Measurements from ENCODE around the gene ATAD3B. TPM values are rescaled to one million over a fixed set of nuclear protein-coding genes. Genes with fewer than 3 reads are reported as not detected.

Gene ATAD3B
- total and polyA plus RNA-seq, 2 of the 4 experiments (the other 2 are of a cell fraction): 13.8 to 29.0 TPM

DNA sequence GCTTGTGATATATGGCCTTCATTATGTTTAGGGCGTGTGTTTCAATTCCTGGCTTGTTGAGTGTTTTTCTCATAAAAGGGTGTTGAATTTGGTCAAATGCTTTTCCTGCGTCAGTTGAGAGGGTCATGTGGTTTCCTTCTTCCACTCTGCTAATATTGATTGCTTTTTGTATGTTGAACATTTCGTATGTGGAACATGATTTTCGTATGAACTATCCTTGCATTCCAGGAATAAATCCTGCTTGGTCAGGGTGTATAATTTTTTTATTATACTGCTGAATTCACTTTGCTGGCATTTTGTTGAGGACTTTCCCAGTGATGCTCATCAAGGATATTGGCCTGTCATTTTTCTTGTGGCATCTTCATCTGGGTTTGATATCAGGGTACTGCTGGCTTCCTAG, 35.7 kb downstream of the ATAD3B start:
- Histone ChIP-seq H2BK5ac (ENCODE audit: low read depth, low read length, poor library complexity, severe bottlenecking) (no peak overlapping the region), H2AK9ac (replicated peaks; ENCODE audit: low read depth, low read length, poor library complexity) (no peak overlapping the region), H3K4me1 (ENCODE audit: control insufficient read depth, insufficient read depth, low read length) (peaks cover 3% of the 10 kb centered on the region; the same call in 1 of the 2 replicates), H3K14ac (replicated peaks; ENCODE audit: low read depth, low read length) (no peak overlapping the region), H4K91ac (ENCODE audit: insufficient read depth, low read depth, low read length) (no peak overlapping the region), H2BK120ac (ENCODE audit: low read depth, low read length) (no peak overlapping the region), H2AK5ac (ENCODE audit: low read depth, low read length) (no peak overlapping the region), H3K4me3 (ENCODE audit: insufficient read depth, low read depth, low read length) (no peak overlapping the region), H3K27ac (ENCODE audit: insufficient read depth, low read length) (no peak overlapping the region), H4K8ac (ENCODE audit: low read depth in 2 of 2, low read length in 2 of 2) (no peak overlapping the region), H4K20me1 (ENCODE audit: insufficient read depth, low read length) (no peaks in the 10 kb centered on the region), H3K79me1 (ENCODE audit: low read depth in 1 of 2, low read length in 2 of 2) (peaks cover 6 to 11% of the 10 kb centered on the region in 2 experiments; a peak in 3 of 4 replicates), H2BK20ac (ENCODE audit: low read depth, low read length) (no peak overlapping the region), H3K23ac (ENCODE audit: low read depth, low read length) (no peak overlapping the region), H3K4ac (ENCODE audit: low read depth, low read length) (no peak overlapping the region), H3K36me3 (ENCODE audit: control insufficient read depth, insufficient read depth, low read length) (no peaks in the 10 kb centered on the region), H3K27me3 (ENCODE audit: control insufficient read depth, insufficient read depth, low read length) (no peaks in the 10 kb centered on the region), H3K9me1 (ENCODE audit: insufficient read depth, low read length) (peaks cover 7% of the 10 kb centered on the region; the same call in 1 of the 2 replicates), H3K18ac (ENCODE audit: low read depth, low read length) (no peak overlapping the region), H4K5ac (ENCODE audit: low read depth, low read length) (no peak overlapping the region), H3K9ac (ENCODE audit: low read depth, low read length) (no peak overlapping the region), H3K9me3 (ENCODE audit: control insufficient read depth, insufficient read depth, low read length) (no peaks in the 10 kb centered on the region), H2AFZ (replicated peaks; ENCODE audit: low read length, poor library complexity) (no peak overlapping the region), H3K56ac (ENCODE audit: extremely low read depth, insufficient read depth, low read length) (no peak overlapping the region), H2BK15ac (ENCODE audit: low read depth, low read length) (no peak overlapping the region), H3K4me2 (ENCODE audit: low read depth, low read length) (no peak overlapping the region)
- DNase-seq (no peak), ATAC-seq (ENCODE audit: low read depth) (no peak)
- TF ChIP-seq MXI1 (IDR thresholded peaks at IDR 0.05; ENCODE audit: borderline replicate concordance, low read depth, low read length) (no peak), USF2 (IDR thresholded peaks at IDR 0.05; ENCODE audit: low read depth, low read length) (no peak), FOS (IDR thresholded peaks at IDR 0.05; ENCODE audit: low read depth, low read length) (no peak), CEBPB (IDR thresholded peaks at IDR 0.05; ENCODE audit: low read depth, low read length) (no peak), RCOR1 (IDR thresholded peaks at IDR 0.05; ENCODE audit: insufficient replicate concordance, low read length) (no peak), BHLHE40 (IDR thresholded peaks at IDR 0.05; ENCODE audit: low read depth, low read length) (no peak), POLR2A (IDR thresholded peaks at IDR 0.05; ENCODE audit: low read depth, low read length) (no peak), ELK1 (IDR thresholded peaks at IDR 0.05; ENCODE audit: borderline replicate concordance, low read depth, low read length) (no peak)
- no TSS peak for BruUV-seq (replicated peaks)
- ChIA-PET CTCF (no interaction called here), POLR2A (ENCODE audit: unreplicated experiment) (interaction anchor here (0.6 kb wide), 1 partner anchor 38 kb away, joined by 14 read pairs; no protein-coding TSS in a partner anchor)
- WGBS, 2 experiments (ENCODE audit: extremely low coverage in 2 of 2, insufficient read length in 1 of 2): 100% methylated on average over 1 of the region's 4 CpGs; no CpG with 5 or more reads in 1 of the 2 experiments
- intact Hi-C loops (cut with micrococcal nuclease) (no loop called here), dilution Hi-C loops (cut with HindIII; ENCODE audit: low sequenced_read_pairs, unreplicated experiment) (no loop called here), in situ Hi-C loops (cut with MboI; ENCODE audit: low sequenced_read_pairs) (no loop called here)
